ENCODE measurements around the gene RPE65. TPM values are rescaled to one million over a fixed set of nuclear protein-coding genes. Genes with fewer than 3 reads are reported as not detected.
"Not testable (repeated sequence)": the region's sequence is repeated elsewhere in the genome, so short reads cannot be mapped to it uniquely, and the experiment has no call there.

Gene RPE65
- total and polyA plus RNA-seq, 8 donors: not detected

DNA sequence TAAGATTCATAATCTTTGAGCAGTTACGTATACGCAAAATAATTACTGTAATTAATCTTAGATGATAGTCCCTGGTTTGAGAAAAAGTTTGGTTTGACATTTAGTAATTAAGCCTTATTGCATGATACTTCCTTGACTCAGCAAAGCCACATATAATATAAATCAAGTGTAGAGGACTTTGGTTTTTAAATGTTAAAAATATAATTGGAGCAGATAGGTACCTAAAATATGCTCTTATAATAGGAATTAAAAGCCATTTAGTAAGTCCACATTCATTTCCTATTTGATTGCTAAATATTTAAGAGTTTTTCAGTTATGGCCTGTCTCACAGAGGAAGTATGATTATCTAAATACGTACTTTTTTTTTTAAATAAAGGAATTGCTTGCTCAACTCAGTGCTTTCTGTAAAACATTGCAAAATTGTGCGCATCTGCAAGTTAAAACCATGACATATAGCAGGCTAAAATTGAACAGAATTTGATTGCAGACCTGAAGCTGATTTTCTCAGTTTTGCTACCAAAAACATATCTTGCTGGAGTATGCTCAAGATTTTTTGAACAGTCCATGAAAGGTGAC lies 20.4 kb downstream of the RPE65 start:
- ATAC-seq (no peak), FAIRE-seq (peak; percentile 39), DNase-seq (no peak)
- Histone ChIP-seq H3K9me3 (no peaks in the 10 kb centered on the region), H3K4me1 (no peaks in the 10 kb centered on the region), H3K27ac (no peak overlapping the region), H3K36me3 (no peaks in the 10 kb centered on the region), H3K27me3 (no peaks in the 10 kb centered on the region), H3K4me3 (no peak overlapping the region)
- no peak for TF ChIP-seq CTCF (IDR thresholded peaks at IDR 0.05)
- intact Hi-C loops (cut with DNase I): no loop called here
- 86 to 89% methylated on average over 4 of the region's 4 CpGs for WGBS, 2 donors

GRCh38 chr1:68426594-68426993 lies 23.2 kb downstream of the RPE65 start:
- intact Hi-C loops (cut with DNase I): no loop called here

GRCh38 chr1:68421350-68421749 lies 28.4 kb downstream of the RPE65 start:
- Histone ChIP-seq H3K9me3 (no peaks in the 10 kb centered on the region), H3K4me3 (no peak overlapping the region), H3K4me1 (no peaks in the 10 kb centered on the region), H3K27me3 (no peaks in the 10 kb centered on the region), H3K27ac (no peak overlapping the region), H3K36me3 (no peaks in the 10 kb centered on the region)
- no peak for DNase-seq
- intact Hi-C loops (cut with DNase I): no loop called here
- no peak for ATAC-seq
- TF ChIP-seq CTCF (IDR thresholded peaks at IDR 0.05): no peak
- no peak for FAIRE-seq
- WGBS, 2 donors: 59 to 71% methylated on average over 5 of the region's 5 CpGs

More at GRCh38 chr1:68426594-68426993, 23.2 kb downstream of the RPE65 start:
- 92 to 95% methylated on average over 2 of the region's 2 CpGs for WGBS, 2 donors
- ATAC-seq: no peak
- Histone ChIP-seq H3K4me3 (no peak overlapping the region), H3K36me3 (no peaks in the 10 kb centered on the region), H3K27ac (no peak overlapping the region), H3K9me3 (no peaks in the 10 kb centered on the region), H3K4me1 (no peaks in the 10 kb centered on the region), H3K27me3 (no peaks in the 10 kb centered on the region)
- DNase-seq: no peak
- FAIRE-seq: no peak
- TF ChIP-seq CTCF (IDR thresholded peaks at IDR 0.05): no peak

DNA sequence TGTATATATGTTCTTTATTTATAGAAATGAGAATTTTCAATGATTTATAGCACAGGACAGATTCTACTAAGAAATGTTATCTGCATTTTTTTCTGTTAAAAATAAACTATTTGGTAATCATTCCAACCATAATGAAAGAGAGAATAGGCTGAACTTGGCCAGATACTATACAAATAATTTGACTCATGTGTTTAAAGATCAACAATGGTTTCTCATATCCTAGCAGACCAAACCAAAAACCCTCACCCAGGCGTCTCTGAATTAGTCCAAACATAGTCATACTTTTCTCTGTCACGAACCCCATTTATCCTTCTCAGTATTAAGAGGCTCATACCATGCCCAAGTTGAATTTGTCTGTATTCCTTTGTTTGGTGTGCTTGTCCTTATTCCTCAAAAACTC lies 40.3 kb downstream of the RPE65 start:
- no peak for ATAC-seq
- H3K4me3 ChIP-seq: no peak overlapping the region
- TF ChIP-seq CTCF (IDR thresholded peaks at IDR 0.05): no peak
- no peaks in the 10 kb centered on the region for H3K36me3 ChIP-seq
- H3K4me1 ChIP-seq: peaks cover 0 to 5% (median 0%) of the 10 kb centered on the region in 3 donors
- intact Hi-C loops (cut with DNase I): no loop called here
- no peak overlapping the region for H3K27ac ChIP-seq
- no peaks in the 10 kb centered on the region for H3K9me3 ChIP-seq
- H3K27me3 ChIP-seq: no peaks in the 10 kb centered on the region
- 47 to 53% methylated on average over 2 of the region's 2 CpGs for WGBS, 2 donors
- no peak for FAIRE-seq
- no peak for DNase-seq

GRCh38 chr1:68401506-68401905 lies 48.2 kb downstream of the RPE65 start:
- ATAC-seq: no peak

DNA sequence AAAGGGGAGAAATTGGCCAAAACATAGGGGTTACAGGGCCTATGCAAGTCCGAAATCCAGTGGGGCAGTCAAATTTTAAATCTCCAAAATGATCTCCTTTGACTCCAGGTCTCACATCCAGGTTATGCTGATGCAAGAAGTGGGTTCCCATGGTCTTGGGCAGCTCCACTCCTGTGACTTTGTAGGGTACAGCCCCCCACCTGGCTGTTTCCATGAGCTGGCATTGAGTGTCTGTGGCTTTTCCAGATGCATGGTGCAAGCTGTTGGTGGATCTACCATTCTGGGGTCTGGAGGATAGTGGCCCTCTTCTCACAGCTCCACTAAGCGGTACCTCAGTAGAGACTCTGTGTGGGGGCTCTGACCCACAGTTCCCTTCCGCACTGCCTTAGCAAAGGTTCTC lies 54.2 kb downstream of the RPE65 start:
- intact Hi-C loops (cut with DNase I): not testable (repeated sequence)

More at GRCh38 chr1:68401506-68401905, 48.2 kb downstream of the RPE65 start:
- 47 to 48% methylated on average over 4 of the region's 4 CpGs for WGBS, 2 donors
- Histone ChIP-seq H3K27ac (no peak overlapping the region), H3K36me3 (no peaks in the 10 kb centered on the region), H3K27me3 (no peaks in the 10 kb centered on the region), H3K4me3 (no peak overlapping the region), H3K9me3 (no peaks in the 10 kb centered on the region), H3K4me1 (no peaks in the 10 kb centered on the region)
- TF ChIP-seq CTCF (IDR thresholded peaks at IDR 0.05): no peak
- DNase-seq (no peak), FAIRE-seq (no peak)
- intact Hi-C loops (cut with DNase I): no loop called here

GRCh38 chr1:68392474-68392873 lies 57.3 kb downstream of the RPE65 start:
- FAIRE-seq; DNase-seq; H3K4me1 ChIP-seq; ATAC-seq; H3K36me3 ChIP-seq; H3K27ac ChIP-seq; H3K9me3 ChIP-seq; H3K4me3 ChIP-seq; intact Hi-C loops (cut with DNase I); H3K27me3 ChIP-seq: not testable (repeated sequence)
- WGBS, 2 donors: 78 to 81% methylated on average over 5 of the region's 5 CpGs

More for the DNA sequence above, 54.2 kb downstream of the RPE65 start:
- FAIRE-seq, H3K4me1 ChIP-seq, H3K27me3 ChIP-seq, H3K27ac ChIP-seq, ATAC-seq, H3K36me3 ChIP-seq, DNase-seq, H3K4me3 ChIP-seq, H3K9me3 ChIP-seq: not testable (repeated sequence)
- WGBS, 2 donors: 91 to 93% methylated on average over 3 of the region's 3 CpGs

Measured in pancreas (tissue), 10 donors.